DMS153 (cell line): ENCODE data around the gene NINJ1.
"Not testable (repeated sequence)": the region's sequence is repeated elsewhere in the genome, so short reads cannot be mapped to it uniquely, and the experiment has no call there.

Experiments used
- DNase-seq: peaks from one replicate; lab custom pipeline; 2025; lab: John Stamatoyannopoulos, UW

Gene NINJ1

DNA sequence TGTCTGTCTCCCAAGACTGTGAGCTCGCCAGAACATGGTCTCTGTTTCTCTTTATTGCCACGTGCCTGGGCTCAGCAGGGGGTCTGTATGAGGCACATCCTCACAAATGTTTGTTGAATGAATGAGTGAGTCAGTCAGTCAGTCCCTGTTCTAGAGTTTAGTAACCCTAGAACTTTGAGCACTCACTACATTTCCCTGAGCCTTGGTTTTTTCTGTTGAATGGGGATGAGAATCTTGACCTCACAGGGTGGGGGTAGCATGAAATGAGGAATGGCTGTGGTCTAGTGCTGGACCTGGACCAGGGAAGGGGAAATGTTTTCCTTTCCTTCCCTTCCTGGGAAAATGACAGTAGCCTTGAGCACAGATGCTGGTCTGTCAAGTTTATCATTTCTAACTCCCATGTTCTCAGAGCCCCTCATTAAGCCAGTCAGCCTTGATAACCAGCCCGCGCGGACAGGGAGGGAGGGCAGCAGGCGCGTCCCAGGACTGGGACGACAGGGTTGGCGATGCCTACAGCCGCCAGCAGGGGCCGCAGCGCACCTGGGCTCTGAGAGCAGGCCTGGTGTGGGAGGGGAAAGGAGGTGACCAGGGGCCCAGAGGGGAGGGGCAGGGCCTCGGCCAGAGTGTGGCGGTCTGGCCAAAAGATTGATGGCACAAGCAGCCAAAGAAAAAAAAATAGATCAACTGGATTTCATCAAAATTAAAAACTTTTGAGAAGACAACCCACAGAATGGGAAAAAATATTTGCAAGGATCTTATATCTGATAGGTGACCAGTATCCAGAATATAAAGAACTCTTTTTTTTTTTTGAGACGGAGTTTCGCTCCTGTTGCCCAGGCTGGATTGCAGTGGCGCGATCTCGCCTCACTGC lies 25.8 kb upstream of the NINJ1 start:
- DNase-seq: peak; percentile 32

DNA sequence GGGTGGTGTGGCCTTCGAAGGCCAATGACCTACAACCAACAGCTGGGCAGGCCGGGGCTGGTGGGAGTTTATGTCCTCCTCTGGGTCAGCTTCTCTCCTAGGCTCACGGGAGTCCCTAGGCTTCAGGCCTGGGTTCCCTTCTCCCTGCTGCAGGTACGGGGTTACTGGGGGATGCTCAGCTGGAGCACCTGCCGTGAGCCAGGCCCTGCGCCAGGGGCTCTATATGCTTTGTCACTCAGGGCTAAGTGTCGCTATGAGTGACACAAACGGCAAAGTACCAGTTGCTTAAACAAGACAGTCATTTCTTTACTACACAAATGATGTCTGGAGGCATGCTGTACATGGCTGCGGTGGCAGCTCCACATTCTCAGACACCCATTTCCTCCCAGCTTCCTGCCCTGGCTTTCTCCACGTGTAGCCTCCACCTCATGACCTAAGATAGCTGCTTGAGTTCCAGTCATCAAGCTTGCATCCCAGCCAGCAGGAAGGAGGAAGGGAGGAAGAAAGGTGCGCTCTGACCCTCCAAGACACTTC lies 22.5 kb upstream of the NINJ1 start:
- DNase-seq: no peak

DNA sequence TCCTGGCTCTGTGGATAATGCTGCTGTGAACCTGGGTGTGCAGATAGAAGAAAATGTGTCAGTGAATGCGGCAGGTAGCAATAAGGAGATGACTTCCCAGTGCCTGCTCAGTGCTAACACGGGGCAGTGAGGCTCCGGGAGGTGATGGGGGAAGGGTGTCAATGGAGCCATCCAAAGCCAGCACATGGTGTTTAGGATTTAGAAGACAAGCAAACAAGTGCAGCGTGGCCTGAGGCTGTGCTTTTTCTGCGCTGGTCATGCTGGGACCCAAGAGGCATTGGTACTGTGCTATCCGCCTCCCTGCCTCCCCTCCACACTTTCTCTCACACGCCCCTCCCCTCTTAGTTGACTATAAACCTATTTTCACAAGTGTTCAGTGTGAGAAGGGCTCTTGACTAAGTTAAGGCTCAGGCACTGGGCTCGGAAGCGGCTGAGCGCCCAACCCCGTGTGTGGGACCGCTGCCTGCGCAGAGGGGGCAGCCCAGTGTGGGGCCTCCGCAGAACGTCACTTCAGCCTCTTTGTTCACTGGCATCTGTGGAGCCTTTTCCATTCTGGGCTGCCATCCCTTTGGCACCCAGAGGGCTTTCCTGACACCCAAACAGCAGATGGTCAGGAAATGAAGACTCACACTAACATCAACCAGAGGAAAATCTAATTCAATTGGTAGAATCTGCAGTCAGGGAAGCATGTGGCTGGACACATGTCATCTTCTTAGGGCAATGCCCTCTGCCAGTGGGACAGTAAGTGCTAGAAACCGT lies 21.8 kb upstream of the NINJ1 start:
- no peak for DNase-seq

DNA sequence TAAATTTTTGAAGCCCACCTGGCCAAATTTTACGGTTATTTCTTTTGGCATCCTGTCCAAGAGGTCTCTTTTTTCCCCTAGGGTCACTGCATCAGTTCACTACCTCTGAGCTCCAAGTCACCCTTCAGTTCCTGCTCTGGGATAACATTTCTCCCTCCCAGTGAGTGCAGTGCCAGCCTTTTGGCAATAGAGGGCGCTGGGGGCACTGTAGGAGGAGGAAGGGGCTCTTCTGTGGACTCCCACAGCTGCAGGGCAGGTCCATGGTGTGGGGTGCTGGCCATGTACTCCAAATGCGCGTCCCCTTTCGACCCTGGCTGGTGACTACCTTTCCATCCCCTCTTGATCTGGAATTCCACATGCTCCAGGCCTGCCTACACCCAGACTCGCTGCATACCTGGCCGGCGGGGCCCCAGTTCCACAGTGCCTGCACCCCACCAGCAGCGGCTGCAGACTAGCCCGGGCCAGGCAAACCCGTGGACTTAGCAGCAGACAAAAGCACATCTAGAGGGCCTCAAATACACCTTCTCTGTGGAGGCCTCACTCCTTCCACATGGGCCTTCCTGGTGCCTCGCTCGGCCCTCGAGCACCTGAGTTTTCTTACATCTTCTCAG lies 20.3 kb upstream of the NINJ1 start:
- peak; percentile 22 for DNase-seq

DNA sequence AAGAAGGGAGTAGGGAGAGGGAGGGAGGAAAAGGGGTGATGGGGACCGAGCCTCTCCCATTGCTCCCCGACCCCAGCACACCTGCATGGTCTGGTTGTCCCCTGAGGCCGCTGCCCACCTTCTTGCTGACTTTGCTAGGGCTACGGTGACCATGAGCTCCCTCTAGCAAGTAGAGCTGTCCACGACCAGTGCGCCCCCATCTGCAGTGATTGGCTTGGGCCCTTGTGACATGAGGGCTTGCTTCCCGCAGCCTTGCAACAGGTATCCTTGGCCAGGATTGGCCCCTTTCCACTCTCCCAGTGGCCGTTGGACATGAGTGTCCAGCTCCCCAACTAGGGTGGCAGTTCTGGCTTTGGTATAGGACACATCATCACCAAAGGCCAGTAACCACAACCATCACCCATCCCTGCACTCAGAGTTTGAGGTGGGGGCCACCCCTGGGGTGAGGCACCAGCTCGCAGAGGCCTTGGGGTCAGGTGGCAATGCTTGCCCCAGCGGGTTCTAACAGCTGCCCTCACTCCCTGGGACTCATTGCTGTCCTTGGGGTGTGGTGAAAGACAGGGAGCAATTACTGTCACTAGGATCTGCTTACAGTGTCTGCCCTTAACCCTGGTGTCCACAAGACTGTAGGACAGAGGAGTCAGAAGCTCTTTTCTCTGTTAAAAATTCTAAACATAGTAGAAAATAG lies 17.2 kb upstream of the NINJ1 start:
- DNase-seq: no peak

DNA sequence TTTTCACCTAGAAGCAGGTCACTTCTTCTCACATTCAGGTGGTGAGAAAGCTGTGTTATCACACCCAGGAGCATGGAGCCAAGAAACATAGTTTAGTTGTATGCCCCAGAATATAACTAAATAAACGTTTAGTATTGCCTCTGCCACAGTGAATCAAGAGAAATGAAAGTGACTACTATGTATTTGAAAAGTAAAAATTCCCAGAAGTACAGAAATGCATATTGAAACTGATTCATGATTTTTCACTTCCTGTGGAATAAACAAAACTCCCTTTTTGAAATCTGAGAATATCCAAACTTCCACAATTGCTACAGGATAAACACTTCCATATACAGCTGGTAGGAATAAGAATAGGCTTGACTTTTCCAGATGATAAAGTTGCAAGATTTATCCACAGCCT lies 15.3 kb upstream of the NINJ1 start:
- DNase-seq: no peak

DNA sequence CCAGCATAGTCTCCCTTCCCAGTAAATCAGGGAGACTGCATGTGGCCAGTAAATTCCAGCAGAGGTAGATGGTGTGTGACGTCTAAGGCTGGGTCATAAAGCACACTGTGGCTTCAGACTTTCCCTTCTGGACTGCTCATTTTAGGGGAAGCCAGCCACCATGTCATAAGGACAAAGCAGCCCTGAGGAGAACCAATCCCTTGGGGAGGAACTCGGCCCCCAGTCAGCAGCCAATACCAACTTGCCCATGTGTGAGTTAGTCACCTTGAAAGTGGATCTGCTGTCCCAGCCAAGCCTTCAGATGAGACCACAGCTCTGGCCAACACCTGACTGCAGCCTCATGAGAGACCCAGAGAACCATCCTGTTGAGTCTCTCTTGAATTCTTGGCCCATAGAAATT lies 14.7 kb upstream of the NINJ1 start:
- DNase-seq: no peak

DNA sequence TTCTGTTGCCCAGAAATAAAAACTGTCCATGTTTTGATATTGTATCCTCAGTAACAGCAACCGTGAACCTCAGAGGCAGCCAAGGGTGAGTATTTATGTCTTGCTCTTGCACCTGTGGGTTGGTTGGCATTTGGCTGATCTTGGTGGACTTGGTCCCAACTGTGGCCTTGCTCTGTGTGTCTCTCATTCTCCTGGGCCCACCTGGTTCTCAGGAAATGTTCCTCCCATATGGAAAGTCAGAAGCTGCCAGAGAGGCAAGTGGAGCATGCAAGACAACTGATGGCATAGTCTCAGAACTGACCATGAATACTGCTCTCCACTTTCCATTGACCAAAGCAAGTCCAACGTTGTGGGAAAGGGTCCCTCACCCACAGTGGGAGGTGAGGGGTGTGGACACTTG lies 13.6 kb upstream of the NINJ1 start:
- no peak for DNase-seq

DNA sequence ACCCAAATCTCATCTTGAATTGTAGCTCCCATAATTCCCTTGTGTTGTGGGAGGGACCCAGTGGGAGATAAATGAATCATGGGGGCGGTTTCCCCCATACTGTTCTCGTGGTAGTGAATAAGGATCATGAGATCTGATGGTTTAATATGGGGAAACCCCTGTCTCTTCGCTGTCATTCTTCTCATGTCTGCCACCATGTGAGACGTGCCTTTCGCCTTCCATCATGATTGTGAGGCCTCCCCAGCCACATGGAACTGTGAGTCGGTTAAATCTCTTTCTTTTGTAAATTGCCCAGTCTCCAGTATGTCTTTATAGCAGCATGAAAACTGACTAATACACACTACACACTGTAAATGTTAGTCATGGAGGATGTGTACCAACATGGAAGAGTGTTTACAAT lies 12.6 kb upstream of the NINJ1 start:
- not testable (repeated sequence) for DNase-seq

DNA sequence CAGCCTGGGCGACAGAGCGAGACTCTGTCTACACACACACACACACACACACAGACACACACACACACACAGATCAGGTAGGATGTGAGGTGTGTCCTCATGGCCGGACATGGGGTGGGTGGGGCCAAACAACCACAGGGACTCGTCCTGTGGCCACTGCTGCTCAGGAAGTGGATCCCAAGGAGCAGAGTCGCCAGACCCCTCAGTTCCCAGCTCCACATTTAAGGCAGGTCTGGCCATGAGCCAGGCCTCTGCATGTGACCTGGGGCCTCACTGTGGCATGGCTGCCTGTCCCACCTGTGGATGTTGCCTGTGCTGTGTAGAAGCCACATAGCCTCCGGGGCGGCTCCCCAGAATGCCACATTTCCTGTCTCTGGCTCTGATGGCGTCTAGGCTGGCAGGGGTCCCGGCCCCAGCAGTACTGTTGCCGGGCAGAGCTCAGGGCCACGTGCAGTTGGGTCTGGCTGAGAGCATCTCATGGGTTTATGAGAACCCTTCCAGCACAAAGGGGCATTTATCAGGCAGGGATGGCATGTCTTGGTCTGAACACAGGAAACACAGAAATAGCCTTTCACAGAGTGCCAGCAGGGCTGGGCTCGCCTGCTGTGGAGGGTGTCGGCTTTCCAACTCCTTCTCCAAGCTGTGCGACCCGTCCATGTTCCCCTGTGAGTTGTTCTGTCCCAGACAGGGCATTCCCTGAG lies 9.9 kb upstream of the NINJ1 start:
- no peak for DNase-seq

DNA sequence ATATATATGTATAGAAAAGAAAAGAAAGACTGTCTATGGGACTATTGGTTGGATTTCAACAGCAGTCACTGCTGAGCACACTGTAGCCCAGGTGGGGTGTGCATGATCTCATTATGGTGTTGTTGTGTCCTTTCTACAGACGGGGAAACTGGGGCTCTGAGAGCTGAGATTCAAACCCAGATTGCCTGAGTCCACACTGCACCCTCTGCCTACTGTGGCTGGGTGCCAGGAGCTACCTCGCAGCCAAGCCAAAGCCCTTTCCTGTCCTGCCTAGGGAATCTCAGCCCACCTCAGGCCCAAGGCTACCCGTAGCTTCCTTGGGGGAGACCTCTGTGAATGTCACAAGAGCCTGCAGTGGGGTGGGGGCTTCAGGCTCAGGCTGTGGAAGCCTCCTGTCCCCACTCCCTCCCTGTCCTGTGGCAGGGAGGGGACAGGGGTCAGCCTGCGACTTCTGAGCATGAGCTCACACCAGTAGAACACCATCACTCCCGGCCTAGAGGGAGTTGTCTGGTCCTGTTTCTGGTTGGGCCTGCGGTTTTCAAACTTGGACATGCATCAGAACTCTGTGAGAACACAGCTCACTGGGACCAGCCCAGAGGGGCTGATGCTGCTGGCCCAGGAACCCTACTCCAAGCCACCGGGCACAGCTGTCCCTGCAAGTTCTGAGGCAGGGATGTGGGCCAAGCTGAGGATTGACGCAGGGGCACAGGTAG lies 7.9 kb upstream of the NINJ1 start:
- DNase-seq: no peak

DNA sequence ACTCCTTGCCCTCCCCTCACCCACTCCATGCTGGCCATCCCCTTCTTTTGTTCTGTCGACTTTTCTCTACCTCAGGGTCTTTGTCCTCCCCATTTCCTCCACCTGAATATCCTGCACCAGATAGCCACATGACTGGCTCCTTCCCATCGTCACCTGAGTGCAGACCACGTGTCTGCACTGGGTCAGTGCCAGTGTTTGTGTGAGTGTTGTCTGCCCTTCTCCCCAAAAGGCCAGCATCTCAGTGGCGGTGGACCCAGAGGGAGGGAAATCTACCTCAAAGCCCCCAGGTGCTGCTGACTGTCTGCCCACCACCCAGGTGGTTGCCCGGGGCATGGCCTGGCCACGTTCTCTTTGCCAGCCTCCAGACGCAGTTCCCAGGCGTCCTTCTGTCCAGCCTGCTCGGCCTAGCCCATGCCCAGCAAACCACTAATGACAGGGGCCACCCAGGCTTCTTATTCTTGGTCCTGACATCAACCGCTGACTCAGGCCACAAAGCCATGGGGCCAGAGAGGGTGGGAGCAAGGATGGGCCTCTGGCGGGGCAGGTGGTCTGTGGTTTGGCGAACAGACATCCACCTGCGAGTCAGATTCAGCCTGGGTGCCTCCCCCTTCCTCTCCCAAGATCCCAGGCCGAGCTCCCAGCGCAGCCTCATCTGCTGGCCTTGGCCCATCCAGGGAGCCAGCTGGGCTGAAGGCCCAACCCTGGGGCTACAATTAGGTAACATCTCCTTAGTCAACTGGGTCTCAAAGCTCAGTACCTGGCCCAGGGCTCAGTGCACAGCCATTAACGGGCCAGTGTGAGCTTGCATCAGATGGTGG lies 5.5 kb upstream of the NINJ1 start:
- DNase-seq: no peak

DNA sequence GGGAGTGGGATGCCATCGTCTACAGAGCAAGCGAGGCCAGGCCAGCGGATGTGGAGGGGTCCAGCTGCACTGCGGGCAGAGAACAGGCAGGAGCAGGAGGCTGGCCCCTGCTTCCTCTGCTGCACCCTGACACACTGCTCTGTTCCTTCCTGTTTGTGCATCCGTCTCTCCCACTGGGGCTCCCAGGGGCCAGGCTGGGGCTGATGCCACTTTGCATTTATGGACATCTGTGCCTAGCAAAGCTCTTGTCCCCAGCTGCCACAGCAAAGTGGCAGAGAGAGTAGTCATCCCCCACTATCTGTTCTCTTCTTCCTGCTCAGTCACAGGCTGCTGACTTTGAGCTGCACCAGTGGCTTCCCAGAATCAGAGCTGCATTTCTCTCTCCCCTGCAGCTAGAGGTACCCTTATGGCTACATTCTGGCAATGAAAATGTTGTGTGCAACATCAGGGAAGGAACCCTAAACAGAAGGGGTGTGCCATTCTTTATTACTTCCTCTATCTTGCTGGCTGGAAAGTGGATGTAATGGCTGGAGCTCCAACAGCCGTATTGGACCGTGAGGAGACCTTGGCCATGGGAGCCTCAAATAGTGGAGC lies 4.2 kb upstream of the NINJ1 start:
- no peak for DNase-seq

DNA sequence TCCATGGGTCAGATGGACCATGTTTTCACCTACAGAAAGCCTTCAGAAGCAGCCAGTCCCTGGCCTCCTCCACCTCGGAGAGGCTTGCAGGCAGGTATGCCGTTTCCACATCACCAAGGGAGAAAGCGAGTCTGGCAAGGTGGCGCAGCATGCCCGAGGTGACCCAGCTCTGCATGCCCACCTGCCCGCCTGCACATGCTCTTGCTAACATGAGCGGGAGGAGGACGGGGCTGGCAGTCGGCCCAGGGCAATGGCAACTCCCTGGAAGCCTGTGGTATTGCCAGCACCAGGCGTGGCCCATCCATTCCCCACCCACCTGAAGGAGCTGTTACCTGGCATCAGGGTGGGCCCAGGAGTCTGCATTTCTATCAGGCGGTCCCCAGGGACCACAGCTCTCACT lies 3.3 kb upstream of the NINJ1 start:
- no peak for DNase-seq

DNA sequence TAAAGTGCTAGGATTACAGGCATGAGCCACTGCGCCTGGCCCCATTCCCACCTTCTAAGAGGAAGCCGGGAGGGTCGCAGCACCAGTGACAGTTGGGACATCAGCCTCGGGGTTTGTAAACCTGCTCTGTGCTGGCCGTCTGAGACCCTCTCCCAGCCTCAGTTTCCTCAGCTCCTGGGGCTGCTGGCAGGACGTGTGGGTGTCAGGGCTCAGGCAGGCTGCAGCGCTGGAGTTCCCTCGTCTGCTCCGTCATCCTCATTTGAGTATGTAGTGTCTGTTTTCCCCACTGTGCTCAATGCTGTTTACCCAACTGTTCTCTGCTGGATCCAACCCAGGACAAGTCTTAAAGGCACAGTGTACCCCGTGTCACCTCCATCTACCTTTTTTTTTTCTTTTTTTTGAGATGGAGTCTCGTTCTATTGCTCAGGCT lies 2.0 kb upstream of the NINJ1 start:
- peak; percentile 49 for DNase-seq

DNA sequence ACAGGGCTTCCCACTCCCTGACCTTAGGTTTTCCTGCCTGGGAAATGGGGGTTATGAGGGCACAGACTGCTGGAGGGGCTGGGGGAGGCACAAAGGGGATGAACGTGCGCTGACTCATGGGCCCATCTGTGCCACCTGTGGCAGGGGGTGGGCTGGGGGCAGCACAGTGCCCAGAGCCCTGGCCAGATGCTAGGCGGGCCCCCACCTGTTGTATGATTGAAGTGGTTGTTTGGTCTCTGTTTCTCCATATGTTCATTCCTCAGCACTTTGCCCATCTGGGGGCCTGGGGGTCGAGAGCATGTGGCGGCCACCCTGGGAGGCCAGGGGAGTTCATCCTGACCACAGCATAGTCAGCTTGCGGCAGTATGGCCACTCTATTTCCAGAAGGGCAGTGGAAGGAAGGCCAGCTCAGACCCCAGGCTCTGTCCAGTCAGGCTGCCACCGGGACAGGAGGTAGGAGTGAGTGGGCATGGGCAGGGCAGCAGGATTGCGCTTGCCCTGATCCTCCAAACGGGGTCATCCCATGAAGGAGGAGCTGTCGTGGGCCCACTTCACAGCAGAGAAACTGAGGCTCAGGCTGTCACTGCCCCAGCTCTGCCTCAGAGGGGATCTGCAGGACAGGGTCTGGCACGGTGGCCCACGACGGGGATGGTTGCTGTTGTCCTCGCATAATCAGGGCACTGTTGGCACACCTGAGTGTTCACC lies 841 bp upstream of the NINJ1 start:
- no peak for DNase-seq

DNA sequence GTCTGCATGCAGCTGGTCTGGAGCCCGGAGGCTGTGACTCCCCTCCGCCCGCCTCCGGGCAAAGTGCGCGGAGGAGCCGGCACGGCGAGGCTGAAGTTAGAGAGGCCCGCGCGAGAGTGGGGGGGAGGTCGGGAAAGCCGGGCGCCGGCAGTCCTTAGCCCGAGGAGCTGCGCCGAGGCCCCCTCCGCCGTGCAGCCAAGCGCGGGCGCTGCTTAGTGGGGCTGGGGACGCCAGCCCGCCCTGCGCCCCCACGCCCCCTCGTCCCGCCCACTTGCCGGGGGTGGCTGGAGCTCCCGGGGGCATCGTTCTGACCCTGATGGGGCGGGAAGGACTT lies 403 bp downstream of the NINJ1 start:
- no peak for DNase-seq

DNA sequence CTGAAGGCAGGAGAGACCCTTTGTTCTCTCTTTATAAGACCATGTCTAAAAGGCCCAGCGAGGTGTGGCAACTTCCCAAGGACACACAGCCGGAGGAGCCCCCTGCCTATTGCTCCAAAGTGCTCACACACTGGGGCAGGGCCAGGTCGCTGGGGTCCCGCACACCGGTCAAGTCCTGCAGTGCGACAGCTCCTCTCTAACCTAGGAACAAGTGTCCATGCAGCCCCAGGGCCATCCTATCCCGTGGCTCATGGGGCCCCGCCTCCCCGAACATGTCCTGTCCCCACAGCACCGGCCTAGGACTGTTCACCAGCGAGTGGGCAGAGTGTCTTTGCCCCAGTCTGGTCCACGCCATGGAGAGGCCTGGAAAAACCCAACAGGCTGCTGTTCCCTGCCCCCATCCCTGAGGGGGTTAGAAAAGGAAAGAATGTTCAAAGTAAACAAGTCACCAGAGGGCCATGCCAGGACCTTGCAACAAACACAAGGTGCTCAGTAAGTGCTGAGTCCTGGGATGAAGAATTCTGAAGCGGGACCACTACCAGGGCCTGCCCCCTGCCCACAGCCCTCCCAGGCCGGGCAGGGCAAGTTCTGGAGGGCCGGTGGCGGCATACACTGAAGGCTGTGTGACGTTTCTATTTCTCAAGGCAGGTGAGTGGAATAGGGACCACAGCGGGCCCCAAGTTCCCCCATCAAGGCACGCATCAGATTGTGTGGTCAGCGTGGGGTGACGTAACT lies 938 bp downstream of the NINJ1 start:
- DNase-seq: no peak
